ENCODE data around the gene ARR3.
"Not testable (repeated sequence)": the region's sequence is repeated elsewhere in the genome, so short reads cannot be mapped to it uniquely, and the experiment has no call there.

GRCh38 chrX:70274029-70274428 lies 5.9 kb downstream of the ARR3 start:
- not testable (repeated sequence) for TF ChIP-seq CTCF (IDR thresholded peaks at IDR 0.05; ENCODE audit: low read depth, low read length, poor library complexity, severe bottlenecking); EZH2phosphoT487 (IDR thresholded peaks at IDR 0.05; ENCODE audit: borderline replicate concordance, low read length)
